Dermis blood vessel endothelial cell (primary cell): ENCODE results near the gene MREG. TPM values are rescaled to one million over a fixed set of nuclear protein-coding genes. Genes with fewer than 3 reads are reported as not detected.
"Not testable (repeated sequence)": the region's sequence is repeated elsewhere in the genome, so short reads cannot be mapped to it uniquely, and the experiment has no call there.

Experiments used
- DNase-seq: peaks from one replicate; pipeline ENCODE4 v3.0.0; 2010
- total RNA-seq: library from RNA; depleted of rRNA; stranded (reverse); fragments of >200 nt; gene quantifications from 2 replicates; pipeline ENCODE4 v1.2.3, GENCODE V29; 2014

The MREG gene
- total RNA-seq, 1 donor from 2014 or later, result 2.0 TPM

GRCh38 chr2:216021768-216022565 is 8.6 kb upstream of the MREG start:
- no peak for DNase-seq

DNA sequence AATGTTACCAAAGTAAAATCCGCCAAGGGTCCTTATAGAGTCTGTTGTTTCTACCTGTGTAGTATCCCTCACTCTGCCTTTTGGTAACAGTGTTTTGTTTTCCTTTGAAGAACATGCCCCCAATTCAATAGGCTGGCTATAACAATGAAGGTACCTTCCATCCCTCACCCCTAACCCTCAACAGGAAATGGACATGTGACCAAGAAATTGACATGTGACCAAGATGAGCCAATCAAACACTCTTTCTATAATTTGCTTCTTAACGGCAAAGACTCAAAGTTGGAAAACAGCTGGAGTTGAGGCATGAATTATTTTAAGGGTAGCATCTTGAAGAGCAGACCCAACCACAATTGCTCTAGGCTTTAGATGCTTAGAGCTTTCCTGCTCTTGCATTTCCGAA is 5.4 kb upstream of the MREG start:
- DNase-seq, result no peak

DNA sequence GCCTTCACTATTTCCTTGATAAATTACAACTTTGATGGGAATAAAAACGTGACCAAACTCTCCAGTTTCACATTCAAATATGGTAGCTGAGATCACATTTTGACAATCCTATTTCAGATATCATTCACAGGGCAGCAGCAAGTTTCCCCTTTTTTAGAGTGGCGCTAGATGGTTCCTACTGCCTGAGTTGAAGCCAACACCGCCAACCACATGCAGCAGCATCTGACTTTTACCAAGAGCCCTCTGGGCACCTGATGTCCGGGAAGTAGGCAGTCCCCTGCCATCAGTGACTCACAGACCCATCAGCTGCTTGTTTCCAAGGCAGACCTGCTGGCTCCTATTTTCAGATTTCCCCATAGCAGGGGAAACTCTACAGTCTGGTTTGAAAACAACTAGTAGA is 4.0 kb upstream of the MREG start:
- no peak for DNase-seq

DNA sequence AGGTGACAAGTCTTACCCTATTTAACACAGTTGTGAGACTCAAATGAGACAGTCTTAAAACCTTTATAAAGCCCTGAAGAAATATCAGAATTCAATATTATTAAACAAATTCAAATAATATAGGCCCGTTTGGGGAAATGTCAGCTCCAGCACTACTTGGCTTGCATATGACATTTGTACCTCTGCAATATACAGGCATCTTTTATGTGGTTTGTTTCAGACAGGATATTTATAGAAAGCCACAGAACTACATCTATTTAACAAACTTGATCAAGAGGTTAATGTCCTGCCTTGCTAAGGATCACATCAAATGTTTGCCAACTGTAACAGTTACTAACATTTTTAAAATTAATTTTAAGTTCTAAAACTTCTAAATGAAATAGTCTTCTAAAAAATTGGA is 3.2 kb upstream of the MREG start:
- no peak for DNase-seq

- peak; percentile 15 for DNase-seq
These were observed 2.5 kb upstream of the MREG start for GRCh38 chr2:216015722-216016464.

GRCh38 chr2:216014986-216015385 is 1.6 kb upstream of the MREG start:
- DNase-seq, result no peak

DNA sequence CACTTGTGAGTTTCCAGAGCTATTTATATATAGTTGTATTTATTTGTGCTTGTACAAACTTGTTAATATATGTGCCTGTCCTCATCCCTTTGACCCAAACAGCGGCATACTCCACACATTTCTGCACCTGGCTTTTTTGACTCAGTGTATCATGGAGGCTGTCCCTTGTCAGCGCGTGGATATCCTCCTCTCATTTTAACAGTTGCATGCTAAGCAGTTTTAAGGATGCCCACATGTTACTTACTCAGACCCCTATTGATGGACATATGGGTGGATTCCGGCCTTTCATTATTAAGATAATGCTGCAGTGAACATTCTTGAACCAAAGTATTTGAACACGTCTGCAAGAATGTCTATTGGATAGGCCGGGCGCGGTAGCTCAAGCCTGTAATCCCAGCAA is 655 bp upstream of the MREG start:
- no peak for DNase-seq

DNA sequence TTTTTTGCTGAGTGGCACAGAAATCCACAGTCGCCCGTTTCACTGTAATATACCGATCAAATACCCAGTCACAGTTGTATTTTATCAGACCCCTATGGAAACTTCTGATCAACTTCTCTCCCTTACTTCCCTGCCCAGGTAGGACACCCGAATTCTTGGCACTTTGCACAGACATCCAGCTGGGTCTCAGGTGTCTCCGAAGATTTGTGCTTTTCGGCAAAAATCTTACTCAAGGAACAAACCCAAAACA is 596 bp downstream of the MREG start:
- no peak for DNase-seq

GRCh38 chr2:216012133-216012829 is 1.1 kb downstream of the MREG start:
- peak; percentile 19 for DNase-seq

- DNase-seq, result not testable (repeated sequence)
These were observed 4.1 kb downstream of the MREG start for GRCh38 chr2:216009215-216009614.

DNA sequence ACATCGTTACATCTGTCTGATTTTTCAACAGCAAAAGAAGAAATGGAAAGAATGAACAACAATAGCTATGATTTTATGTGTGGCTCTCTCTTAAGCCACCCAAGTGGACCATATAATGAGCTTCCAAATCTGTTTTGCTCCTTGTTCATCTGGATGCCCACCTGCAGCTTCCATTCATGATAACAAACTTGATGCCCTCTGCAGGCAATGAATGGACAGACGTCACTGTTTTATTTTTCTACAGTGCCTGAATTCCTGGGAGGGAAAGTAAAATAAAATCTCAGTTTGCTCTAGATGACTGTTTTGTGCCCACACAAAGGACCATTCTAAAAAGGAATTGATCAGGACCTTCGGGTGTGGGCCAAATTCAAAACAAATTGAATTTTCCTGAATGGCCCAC is 5.0 kb downstream of the MREG start:
- no peak for DNase-seq

GRCh38 chr2:216006164-216006663 is 7.1 kb downstream of the MREG start:
- DNase-seq, result peak; percentile 81

GRCh38 chr2:216004697-216005283 is 8.6 kb downstream of the MREG start:
- no peak for DNase-seq

GRCh38 chr2:216003876-216004696 is 9.3 kb downstream of the MREG start:
- no peak for DNase-seq

- DNase-seq, result no peak
These were observed 10.7 kb downstream of the MREG start for GRCh38 chr2:216002693-216003092.

- DNase-seq, result no peak
These were observed 11.2 kb downstream of the MREG start for GRCh38 chr2:216002101-216002678.

GRCh38 chr2:216001216-216002100 is 11.9 kb downstream of the MREG start:
- no peak for DNase-seq

DNA sequence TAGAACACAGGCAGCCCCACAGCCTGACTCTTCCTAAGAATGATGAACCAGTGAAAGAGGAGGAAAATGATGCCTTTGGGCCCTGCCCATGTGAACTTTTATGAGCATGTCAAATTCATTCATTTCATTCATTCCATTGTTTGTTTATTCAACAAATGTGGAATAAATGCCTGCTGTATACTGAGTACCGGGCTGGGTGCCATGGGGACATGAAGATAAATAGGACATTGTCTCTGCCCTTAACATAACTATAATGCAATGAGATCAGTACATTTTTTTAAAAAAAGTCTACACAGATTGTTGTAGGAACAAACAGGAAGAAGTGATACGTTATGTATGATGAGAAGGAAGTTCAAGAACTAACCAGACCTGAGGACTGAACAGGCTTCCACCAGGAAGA is 14.7 kb downstream of the MREG start:
- DNase-seq, result peak; percentile 26

GRCh38 chr2:215997219-215997618 is 16.1 kb downstream of the MREG start:
- no peak for DNase-seq

DNA sequence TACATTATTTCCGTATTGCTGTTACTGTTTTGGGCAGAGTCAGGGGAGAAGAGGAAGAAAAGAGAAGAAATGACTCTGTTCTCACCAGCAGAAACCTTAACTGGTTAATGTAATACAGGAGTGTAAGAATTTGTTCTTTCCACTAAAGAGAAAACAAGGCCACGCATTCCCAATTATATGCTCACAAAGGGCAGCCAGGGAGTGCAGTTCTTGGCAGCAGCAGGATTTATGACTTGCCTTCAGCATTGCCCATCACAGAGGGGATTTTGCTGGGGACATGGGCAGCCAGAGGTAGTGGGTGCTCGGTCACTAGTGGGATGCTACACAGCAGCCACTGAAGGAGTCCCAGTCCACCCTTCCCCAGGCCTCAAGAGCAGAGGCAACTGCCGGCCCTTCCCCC is 18.4 kb downstream of the MREG start:
- DNase-seq, result no peak
